K562 (cell line): ENCODE data around the gene GCNT2. TPM values are rescaled to one million over a fixed set of nuclear protein-coding genes. Genes with fewer than 3 reads are reported as not detected.

Experiments
- ARHGAP35 ChIP-seq: fragments of 450-650 bp; IDR thresholded peaks from 2 replicates; pipeline ENCODE4 v1.6.1; 2018; ENCODE audit not compliant: partially characterized antibody
- BHLHE40 ChIP-seq: IDR thresholded peaks from 2 replicates; pipeline ENCODE4 v1.6.1; 2011; ENCODE audit warnings: low read length, improper control_type of control experiment
- BRF2 ChIP-seq: IDR thresholded peaks from 3 replicates; pipeline ENCODE4 v1.6.1; 2011; ENCODE audit warnings: borderline replicate concordance, mild to moderate bottlenecking; ENCODE audit not compliant: insufficient read length, insufficient read depth
- CUX1 ChIP-seq: fragments of 200-800 bp; sonication (Bioruptor generic); IDR thresholded peaks from 2 replicates; pipeline ENCODE4 v1.6.1; 2016; ENCODE audit warnings: missing genetic modification characterization, missing compliant biosample characterization
- IRF9 ChIP-seq: fragments of 450-650 bp; IDR thresholded peaks from 2 replicates; pipeline ENCODE4 v1.6.1; 2016; ENCODE audit warnings: missing biosample characterization, missing genetic modification characterization
- KHSRP ChIP-seq: fragments of 450-650 bp; IDR thresholded peaks from 2 replicates; pipeline ENCODE4 v1.6.1; 2017
- NR2C1 ChIP-seq, 2 experiments: fragments of 450-650 bp; IDR thresholded peaks; 2 replicates each; pipeline ENCODE4 v1.6.1; 2017; ENCODE audit warnings: mild to moderate bottlenecking in 2 of 2, antibody characterized with exemption in 1 of 2, inconsistent platforms in 1 of 2, missing compliant biosample characterization in 1 of 2, missing genetic modification characterization in 1 of 2
- SRSF7 ChIP-seq: fragments of 200-400 bp; formaldehyde crosslinking; optimal IDR thresholded peaks from 2 replicates; pipeline ENCODE3; 2017; ENCODE audit warnings: mild to moderate bottlenecking, low read depth, low read length
- TSC22D4 ChIP-seq: fragments of 450-650 bp; IDR thresholded peaks from 2 replicates; pipeline ENCODE4 v1.6.1; 2016; ENCODE audit warnings: missing genetic modification characterization, missing biosample characterization, control low read depth
- ZC3H8 ChIP-seq: fragments of 450-650 bp; IDR thresholded peaks from 2 replicates; pipeline ENCODE4 v1.6.1; 2017
- ZNF444 ChIP-seq: fragments of 250-450 bp; sonication (Bioruptor Pico); IDR thresholded peaks from 2 replicates; pipeline ENCODE4 v1.4.0; 2020; ENCODE audit warnings: mild to moderate bottlenecking, moderate library complexity
- ZNF561 ChIP-seq: fragments of 450-650 bp; formaldehyde crosslinking; conservative IDR thresholded peaks from 2 replicates; pipeline ENCODE4 v1.4.0; 2020; ENCODE audit warnings: mild to moderate bottlenecking, moderate library complexity
- ZNF57 ChIP-seq: fragments of 450-650 bp; formaldehyde crosslinking; IDR thresholded peaks from 2 replicates; pipeline ENCODE4 v1.4.0; 2020; ENCODE audit warnings: mild to moderate bottlenecking, moderate library complexity
- ZNF766 ChIP-seq: fragments of 200-800 bp; sonication (Bioruptor generic); conservative IDR thresholded peaks from 2 replicates; pipeline ENCODE4 v1.6.1; 2016; ENCODE audit warnings: missing genetic modification characterization, missing compliant biosample characterization
- polyA plus RNA-seq, 8 experiments: library from polyadenylated mRNA; depleted of rRNA in 4 of 8; stranded (reverse) in 5 of 8; unstranded in 3 of 8; fragments of >200 nt; fragmentation: Nextera tagmentation in 2 of 8; fragmentation: Illumina TruSeq in 1 of 8; extraction: Ambion mirVana in 2 of 8; extraction: Trizol in 1 of 8; gene quantifications; 2 replicates each; pipeline versions ENCODE4 v1.2.1 to v1.2.3, GENCODE V29; 2011 to 2014; ENCODE audit warnings: inconsistent platforms in 1 of 8, missing spikeins in 1 of 8
- total RNA-seq, 7 experiments: library from RNA; depleted of rRNA in 6 of 7; stranded (reverse); fragments of >200 nt in 6 of 7; fragmentation: Illumina TruSeq in 2 of 7; extraction: Trizol in 2 of 7; gene quantifications; 2 replicates each; pipeline versions ENCODE4 v1.2.1 to v1.2.3, GENCODE V29; 2011 to 2021; ENCODE audit warnings: low replicate concordance in 1 of 7
- TF ChIP-seq, protein P1 (sequence below): fragments of 250-450 bp; sonication (Bioruptor Pico); IDR thresholded peaks from 2 replicates; pipeline ENCODE4 v1.4.0; 2020; ENCODE audit warnings: mild to moderate bottlenecking, moderate library complexity
- TF ChIP-seq, protein P2 (sequence below): fragments of 250-450 bp; sonication (Bioruptor Pico); IDR thresholded peaks from 2 replicates; pipeline ENCODE4 v1.8.0; 2022; ENCODE audit warnings: inconsistent platforms

GCNT2 gene
- total and polyA plus RNA-seq, 9 of the 15 experiments (the other 6 are each of a cell fraction or from before 2014, with no cell fraction given): 0.78 to 2.6 (median 1.6) TPM

- TF ChIP-seq CUX1 (CRISPR knock-in tag) (peak; percentile 92), ARHGAP35 (no peak), SRSF7 (no peak), KHSRP (no peak), ZNF57 (CRISPR knock-in tag) (0 out of 2 replicates have a peak, but pooled peaks have one; percentile 67), ZNF561 (CRISPR knock-in tag) (0 out of 2 replicates have a peak, but pooled peaks have one; percentile 30), ZNF444 (peak; percentile 67; the same call in 1 of the 2 replicates), NR2C1 (IDR thresholded peaks at IDR 0.05) (no peak), NR2C1 (tag; IDR thresholded peaks at IDR 0.05) (peak; percentile 71), BHLHE40 (no peak), ZC3H8 (no peak), ZNF766 (CRISPR knock-in tag) (peak; percentile 98), BRF2 (no peak), TSC22D4 (tag) (no peak), IRF9 (tag) (peak; percentile 77)
- TF ChIP-seq, protein P1, sequence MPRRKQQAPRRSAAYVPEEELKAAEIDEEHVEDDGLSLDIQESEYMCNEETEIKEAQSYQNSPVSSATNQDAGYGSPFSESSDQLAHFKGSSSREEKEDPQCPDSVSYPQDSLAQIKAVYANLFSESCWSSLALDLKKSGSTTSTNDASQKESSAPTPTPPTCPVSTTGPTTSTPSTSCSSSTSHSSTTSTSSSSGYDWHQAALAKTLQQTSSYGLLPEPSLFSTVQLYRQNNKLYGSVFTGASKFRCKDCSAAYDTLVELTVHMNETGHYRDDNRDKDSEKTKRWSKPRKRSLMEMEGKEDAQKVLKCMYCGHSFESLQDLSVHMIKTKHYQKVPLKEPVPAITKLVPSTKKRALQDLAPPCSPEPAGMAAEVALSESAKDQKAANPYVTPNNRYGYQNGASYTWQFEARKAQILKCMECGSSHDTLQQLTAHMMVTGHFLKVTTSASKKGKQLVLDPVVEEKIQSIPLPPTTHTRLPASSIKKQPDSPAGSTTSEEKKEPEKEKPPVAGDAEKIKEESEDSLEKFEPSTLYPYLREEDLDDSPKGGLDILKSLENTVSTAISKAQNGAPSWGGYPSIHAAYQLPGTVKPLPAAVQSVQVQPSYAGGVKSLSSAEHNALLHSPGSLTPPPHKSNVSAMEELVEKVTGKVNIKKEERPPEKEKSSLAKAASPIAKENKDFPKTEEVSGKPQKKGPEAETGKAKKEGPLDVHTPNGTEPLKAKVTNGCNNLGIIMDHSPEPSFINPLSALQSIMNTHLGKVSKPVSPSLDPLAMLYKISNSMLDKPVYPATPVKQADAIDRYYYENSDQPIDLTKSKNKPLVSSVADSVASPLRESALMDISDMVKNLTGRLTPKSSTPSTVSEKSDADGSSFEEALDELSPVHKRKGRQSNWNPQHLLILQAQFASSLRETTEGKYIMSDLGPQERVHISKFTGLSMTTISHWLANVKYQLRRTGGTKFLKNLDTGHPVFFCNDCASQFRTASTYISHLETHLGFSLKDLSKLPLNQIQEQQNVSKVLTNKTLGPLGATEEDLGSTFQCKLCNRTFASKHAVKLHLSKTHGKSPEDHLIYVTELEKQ (CRISPR knock-in tag): peak; percentile 76; the same call in 1 of the 2 replicates
- TF ChIP-seq, protein P2, sequence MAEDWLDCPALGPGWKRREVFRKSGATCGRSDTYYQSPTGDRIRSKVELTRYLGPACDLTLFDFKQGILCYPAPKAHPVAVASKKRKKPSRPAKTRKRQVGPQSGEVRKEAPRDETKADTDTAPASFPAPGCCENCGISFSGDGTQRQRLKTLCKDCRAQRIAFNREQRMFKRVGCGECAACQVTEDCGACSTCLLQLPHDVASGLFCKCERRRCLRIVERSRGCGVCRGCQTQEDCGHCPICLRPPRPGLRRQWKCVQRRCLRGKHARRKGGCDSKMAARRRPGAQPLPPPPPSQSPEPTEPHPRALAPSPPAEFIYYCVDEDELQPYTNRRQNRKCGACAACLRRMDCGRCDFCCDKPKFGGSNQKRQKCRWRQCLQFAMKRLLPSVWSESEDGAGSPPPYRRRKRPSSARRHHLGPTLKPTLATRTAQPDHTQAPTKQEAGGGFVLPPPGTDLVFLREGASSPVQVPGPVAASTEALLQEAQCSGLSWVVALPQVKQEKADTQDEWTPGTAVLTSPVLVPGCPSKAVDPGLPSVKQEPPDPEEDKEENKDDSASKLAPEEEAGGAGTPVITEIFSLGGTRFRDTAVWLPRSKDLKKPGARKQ (CRISPR knock-in tag): no peak
Observed at GRCh38 chr6:10662207-10662606, 141.1 kb downstream of the GCNT2 start (continued).
